Neural progenitor cell (in vitro differentiated cells): ENCODE data around the gene TSPAN10.

Experiments used
- CTCF ChIP-seq: fragments of 200-600 bp; sonication (generic); IDR thresholded peaks from 2 replicates; pipeline ENCODE4 v1.5.1; 2017; ENCODE audit warnings: antibody characterized with exemption, mild to moderate bottlenecking
- EZH2 ChIP-seq: fragments of 200-600 bp; sonication (generic); IDR thresholded peaks from 2 replicates; pipeline ENCODE4 v1.6.1; 2017; ENCODE audit warnings: antibody characterized with exemption, mild to moderate bottlenecking, moderate library complexity
- EZH2phosphoT487 ChIP-seq: fragments of 200-600 bp; sonication (generic); IDR thresholded peaks from 2 replicates; pipeline ENCODE4 v1.6.1; 2017; ENCODE audit warnings: antibody characterized with exemption

GRCh38 chr17:81673561-81674258 is 36.7 kb downstream of the TSPAN10 start:
- TF ChIP-seq EZH2 (no peak), CTCF (no peak), EZH2phosphoT487 (no peak)
